ENCODE measurements around the gene RALGAPA1. TPM values are rescaled to one million over a fixed set of nuclear protein-coding genes. Genes with fewer than 3 reads are reported as not detected.

The RALGAPA1 gene
- total and polyA plus RNA-seq, 2 donors from 2014 or later, result 13.3 to 78.7 TPM

- Histone ChIP-seq H3K27me3 (ENCODE audit: control insufficient read depth, insufficient read depth, low read length) (no peaks in the 10 kb centered on the region), H3K36me3 (ENCODE audit: control insufficient read depth in 2 of 3, insufficient read depth in 3 of 3, low read length in 3 of 3) (peaks cover 0 to 6% (median 2%) of the 10 kb centered on the region in 3 donors), H3K4me3 (ENCODE audit: low read length in 3 of 3) (no peak overlapping the region), H3K27ac (ENCODE audit: low read depth in 2 of 2, low read length in 2 of 2) (no peak overlapping the region), H3K9ac (ENCODE audit: low read length in 3 of 3) (no peak overlapping the region), H3K4me1 (ENCODE audit: control insufficient read depth in 2 of 3, insufficient read depth in 2 of 3, low read depth in 1 of 3, low read length in 3 of 3) (no peaks in the 10 kb centered on the region), H3K9me3 (ENCODE audit: control insufficient read depth in 2 of 3, insufficient read depth in 1 of 3, low read length in 3 of 3) (no peaks in the 10 kb centered on the region)
- FAIRE-seq, result no peak
- no peak for DNase-seq
- no peak for TF ChIP-seq CTCF (IDR thresholded peaks at IDR 0.05; ENCODE audit: borderline replicate concordance, extremely low read depth, insufficient read depth)
- intact Hi-C loops (cut with DNase I), result no loop called here
These were observed 26.3 kb upstream of the RALGAPA1 start for GRCh38 chr14:35835208-35835982.

GRCh38 chr14:35829449-35829848 lies 20.4 kb upstream of the RALGAPA1 start:
- Histone ChIP-seq H3K4me1 (ENCODE audit: control insufficient read depth in 2 of 3, insufficient read depth in 2 of 3, low read depth in 1 of 3, low read length in 3 of 3) (no peaks in the 10 kb centered on the region), H3K27me3 (ENCODE audit: control insufficient read depth, insufficient read depth, low read length) (no peaks in the 10 kb centered on the region), H3K36me3 (ENCODE audit: control insufficient read depth in 2 of 3, insufficient read depth in 3 of 3, low read length in 3 of 3) (peaks cover 0 to 2% (median 0%) of the 10 kb centered on the region in 3 donors), H3K4me3 (ENCODE audit: low read length in 3 of 3) (no peak overlapping the region), H3K9me3 (ENCODE audit: control insufficient read depth in 2 of 3, insufficient read depth in 1 of 3, low read length in 3 of 3) (no peaks in the 10 kb centered on the region), H3K27ac (ENCODE audit: low read depth in 2 of 2, low read length in 2 of 2) (no peak overlapping the region), H3K9ac (ENCODE audit: low read length in 3 of 3) (no peak overlapping the region)
- intact Hi-C loops (cut with DNase I), result no loop called here
- DNase-seq, result no peak
- no peak for TF ChIP-seq CTCF (IDR thresholded peaks at IDR 0.05; ENCODE audit: borderline replicate concordance, extremely low read depth, insufficient read depth)
- peak; percentile 51 for FAIRE-seq

- FAIRE-seq, result no peak
These were observed 18.8 kb upstream of the RALGAPA1 start for GRCh38 chr14:35827678-35828472.

More at GRCh38 chr14:35827678-35828472, 18.8 kb upstream of the RALGAPA1 start:
- no peaks in the 10 kb centered on the region for H3K4me1 ChIP-seq (ENCODE audit: control insufficient read depth in 2 of 3, insufficient read depth in 2 of 3, low read depth in 1 of 3, low read length in 3 of 3)
- no peaks in the 10 kb centered on the region for H3K36me3 ChIP-seq (ENCODE audit: control insufficient read depth in 2 of 3, insufficient read depth in 3 of 3, low read length in 3 of 3)
- H3K9ac ChIP-seq (ENCODE audit: low read length in 3 of 3), result no peak overlapping the region
- H3K27me3 ChIP-seq (ENCODE audit: control insufficient read depth, insufficient read depth, low read length), result no peaks in the 10 kb centered on the region
- no peak for TF ChIP-seq CTCF (IDR thresholded peaks at IDR 0.05; ENCODE audit: borderline replicate concordance, extremely low read depth, insufficient read depth)
- DNase-seq, result no peak
- intact Hi-C loops (cut with DNase I), result no loop called here
- no peak overlapping the region for H3K4me3 ChIP-seq (ENCODE audit: low read length in 3 of 3)
- no peak overlapping the region for H3K27ac ChIP-seq (ENCODE audit: low read depth in 2 of 2, low read length in 2 of 2)
- H3K9me3 ChIP-seq (ENCODE audit: control insufficient read depth in 2 of 3, insufficient read depth in 1 of 3, low read length in 3 of 3), result no peaks in the 10 kb centered on the region
